Measurements from ENCODE around the gene TTLL11.

- no peak for TF ChIP-seq CTCF (IDR thresholded peaks at IDR 0.05)
- no peak for TF ChIP-seq POLR2A (IDR thresholded peaks at IDR 0.05)
- TF ChIP-seq POLR2AphosphoS5 (IDR thresholded peaks at IDR 0.05): no peak
- no peak for TF ChIP-seq EP300 (IDR thresholded peaks at IDR 0.05)
Observed at GRCh38 chr9:122091682-122092592, 1.2 kb downstream of the TTLL11 start.

Measured in gastroesophageal sphincter (tissue), 3 donors.